Body of pancreas (tissue), 4 donors: ENCODE measurements around the gene ERGIC2.

Source experiments
- CTCF ChIP-seq, 7 experiments: fragments of 450-650 bp in 4 of 7; fragments of 200-600 bp in 3 of 7; sonication (generic) in 3 of 7; IDR thresholded peaks; one replicate each; pipeline ENCODE4 v1.5.1; 2016 to 2019; ENCODE audit warnings: antibody characterized with exemption in 7 of 7
- POLR2A ChIP-seq, 3 donors: fragments of 450-650 bp; IDR thresholded peaks; one replicate each; pipeline ENCODE4 v1.6.1; 2016; ENCODE audit warnings: antibody characterized with exemption in 3 of 3, mild to moderate bottlenecking in 2 of 3

DNA sequence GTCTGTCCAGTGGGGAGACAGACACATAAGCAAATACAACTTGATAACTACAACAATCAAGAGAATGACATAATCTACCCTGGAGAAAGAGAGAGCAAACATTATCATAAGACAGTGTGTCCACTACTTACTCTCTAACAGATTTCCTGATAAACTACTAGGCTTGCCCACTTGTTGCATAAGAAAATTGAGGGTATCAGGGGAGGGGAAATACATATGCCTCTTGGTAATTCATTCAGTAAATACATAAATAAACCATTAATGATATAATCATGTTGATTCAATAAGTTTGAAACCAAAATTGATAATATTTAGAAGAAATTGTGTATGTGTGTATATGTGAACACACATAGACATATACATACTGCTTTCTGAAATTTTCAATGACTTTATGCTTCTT is 76.6 kb downstream of the ERGIC2 start:
- no peak for TF ChIP-seq CTCF (IDR thresholded peaks at IDR 0.05)
- TF ChIP-seq POLR2A (IDR thresholded peaks at IDR 0.05), result no peak
